ENCODE measurements around the gene TM2D3. TPM values are rescaled to one million over a fixed set of nuclear protein-coding genes. Genes with fewer than 3 reads are reported as not detected.

TM2D3 gene
- total and polyA plus RNA-seq, 4 donors, result 40.2 to 68.1 (median 44.6) TPM

DNA sequence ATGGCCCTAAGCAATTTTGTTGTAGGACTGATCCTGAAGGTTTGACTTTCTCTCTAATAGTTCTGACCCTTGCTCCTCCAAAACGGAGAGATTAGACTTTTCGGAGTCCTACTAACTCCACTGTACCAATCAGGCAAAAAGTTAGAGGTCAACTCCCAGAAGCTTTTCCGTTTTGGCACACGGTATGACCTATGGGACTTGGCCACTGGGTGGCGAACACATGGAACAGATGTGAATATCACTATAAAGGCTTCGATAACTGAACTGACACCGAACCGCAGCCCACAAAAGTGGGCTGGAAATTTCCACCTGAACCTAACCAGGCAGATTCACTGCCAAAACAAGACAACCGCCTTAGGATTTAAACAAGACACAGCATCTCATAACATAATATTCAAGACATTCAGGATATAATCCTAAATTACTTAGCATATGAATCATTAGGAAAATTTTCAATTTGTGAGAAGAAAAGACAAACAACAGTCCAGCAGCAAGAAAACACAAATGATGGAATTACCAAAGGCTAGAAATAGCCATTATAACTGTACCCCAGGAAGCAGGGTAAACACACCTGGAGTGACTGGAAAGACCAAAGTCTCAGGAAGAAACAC, 12.2 kb upstream of the TM2D3 start:
- ATAC-seq (ENCODE audit: insufficient read depth, low FRiP score), result no peak

DNA sequence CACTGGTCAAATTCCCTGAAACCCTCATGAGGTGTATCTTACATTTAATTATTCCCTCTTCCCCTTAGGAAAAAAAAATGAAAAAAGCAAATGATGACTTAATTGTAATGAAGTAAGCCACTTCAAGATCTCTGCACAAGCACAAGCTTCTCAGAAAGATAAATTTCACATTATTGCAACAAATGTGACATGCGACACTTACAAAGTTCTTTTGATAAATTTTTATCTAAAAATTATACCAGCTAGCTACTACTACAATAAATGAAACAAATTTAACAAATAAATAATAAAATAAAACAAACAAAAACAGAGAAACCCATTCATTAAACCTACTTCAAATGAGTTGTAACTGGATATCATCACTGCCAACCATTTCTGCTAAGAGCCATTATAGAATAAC, 10.0 kb upstream of the TM2D3 start:
- TF ChIP-seq, protein P1, sequence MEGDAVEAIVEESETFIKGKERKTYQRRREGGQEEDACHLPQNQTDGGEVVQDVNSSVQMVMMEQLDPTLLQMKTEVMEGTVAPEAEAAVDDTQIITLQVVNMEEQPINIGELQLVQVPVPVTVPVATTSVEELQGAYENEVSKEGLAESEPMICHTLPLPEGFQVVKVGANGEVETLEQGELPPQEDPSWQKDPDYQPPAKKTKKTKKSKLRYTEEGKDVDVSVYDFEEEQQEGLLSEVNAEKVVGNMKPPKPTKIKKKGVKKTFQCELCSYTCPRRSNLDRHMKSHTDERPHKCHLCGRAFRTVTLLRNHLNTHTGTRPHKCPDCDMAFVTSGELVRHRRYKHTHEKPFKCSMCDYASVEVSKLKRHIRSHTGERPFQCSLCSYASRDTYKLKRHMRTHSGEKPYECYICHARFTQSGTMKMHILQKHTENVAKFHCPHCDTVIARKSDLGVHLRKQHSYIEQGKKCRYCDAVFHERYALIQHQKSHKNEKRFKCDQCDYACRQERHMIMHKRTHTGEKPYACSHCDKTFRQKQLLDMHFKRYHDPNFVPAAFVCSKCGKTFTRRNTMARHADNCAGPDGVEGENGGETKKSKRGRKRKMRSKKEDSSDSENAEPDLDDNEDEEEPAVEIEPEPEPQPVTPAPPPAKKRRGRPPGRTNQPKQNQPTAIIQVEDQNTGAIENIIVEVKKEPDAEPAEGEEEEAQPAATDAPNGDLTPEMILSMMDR (IDR thresholded peaks at IDR 0.05; ENCODE audit: control extremely low read depth, extremely low read depth), result no peak
- Histone ChIP-seq H3K27ac (ENCODE audit: low read depth in 1 of 2, low read length in 1 of 2) (no peak overlapping the region), H3K4me3 (no peak overlapping the region), H3K36me3 (ENCODE audit: control insufficient read depth in 4 of 4, insufficient read depth in 4 of 4, low read length in 4 of 4) (peaks cover 3 to 20% (median 6%) of the 10 kb centered on the region in 4 donors), H3K9me3 (ENCODE audit: control insufficient read depth in 4 of 4, insufficient read depth in 3 of 4, low read length in 3 of 4) (peaks cover 0 to 2% (median 1%) of the 10 kb centered on the region in 4 donors), H3K4me1 (ENCODE audit: control insufficient read depth in 5 of 5, insufficient read depth in 5 of 5, low read length in 5 of 5) (peaks cover 0 to 6% (median 3%) of the 10 kb centered on the region in 5 donors), H3K27me3 (ENCODE audit: control insufficient read depth in 3 of 3, insufficient read depth in 3 of 3, low read length in 2 of 3) (no peaks in the 10 kb centered on the region), H3K9ac (ENCODE audit: insufficient read depth in 1 of 2, low read length in 2 of 2) (no peak overlapping the region)
- 93 to 97% methylated on average over 1 of the region's 1 CpG for WGBS, 2 donors
- DNase-seq (no peak), ATAC-seq (ENCODE audit: insufficient read depth, low FRiP score) (no peak)

More for the DNA sequence above, 12.2 kb upstream of the TM2D3 start:
- H3K27me3 ChIP-seq (ENCODE audit: control insufficient read depth in 3 of 3, insufficient read depth in 3 of 3, low read length in 2 of 3), result no peaks in the 10 kb centered on the region
- 85 to 90% methylated on average over 9 of the region's 9 CpGs for WGBS, 2 donors
- no peak overlapping the region for H3K9ac ChIP-seq (ENCODE audit: insufficient read depth in 1 of 2, low read length in 2 of 2)
- H3K4me3 ChIP-seq, result no peak overlapping the region
- TF ChIP-seq, protein P1 (IDR thresholded peaks at IDR 0.05; ENCODE audit: control extremely low read depth, extremely low read depth), result no peak
- no peak overlapping the region for H3K27ac ChIP-seq (ENCODE audit: low read depth in 1 of 2, low read length in 1 of 2)
- peaks cover 0 to 6% (median 0%) of the 10 kb centered on the region in 5 donors for H3K4me1 ChIP-seq (ENCODE audit: control insufficient read depth in 5 of 5, insufficient read depth in 5 of 5, low read length in 5 of 5)
- peaks cover 3 to 23% (median 9%) of the 10 kb centered on the region in 4 donors for H3K36me3 ChIP-seq (ENCODE audit: control insufficient read depth in 4 of 4, insufficient read depth in 4 of 4, low read length in 4 of 4)
- peaks cover 0 to 2% (median 0%) of the 10 kb centered on the region in 4 donors for H3K9me3 ChIP-seq (ENCODE audit: control insufficient read depth in 4 of 4, insufficient read depth in 3 of 4, low read length in 3 of 4)
- no peak for DNase-seq

DNA sequence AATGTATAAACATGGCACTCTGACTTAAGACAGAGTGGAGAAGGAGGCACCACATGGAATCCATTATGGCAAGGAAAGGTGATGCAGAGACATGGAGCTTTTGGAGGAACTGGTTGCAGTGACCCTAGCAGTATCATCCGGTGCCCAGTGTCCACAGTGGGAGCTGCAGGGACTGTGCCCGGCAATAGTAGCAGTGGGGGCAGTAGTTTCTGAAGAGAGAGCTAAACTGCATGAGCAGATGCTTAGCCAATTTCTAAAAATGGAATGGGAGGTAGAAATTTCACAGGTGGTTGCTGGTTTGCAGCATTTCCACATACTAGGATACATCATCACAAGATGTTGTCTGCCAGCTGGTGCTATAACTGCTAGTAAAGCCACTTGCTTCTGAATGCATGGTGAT, 7.8 kb upstream of the TM2D3 start:
- DNase-seq, result no peak
- no peaks in the 10 kb centered on the region for H3K27me3 ChIP-seq (ENCODE audit: control insufficient read depth in 3 of 3, insufficient read depth in 3 of 3, low read length in 2 of 3)
- no peak overlapping the region for H3K27ac ChIP-seq (ENCODE audit: low read depth in 1 of 2, low read length in 1 of 2)
- H3K9ac ChIP-seq (ENCODE audit: insufficient read depth in 1 of 2, low read length in 2 of 2), result no peak overlapping the region
- peaks cover 3 to 20% (median 11%) of the 10 kb centered on the region in 4 donors for H3K36me3 ChIP-seq (ENCODE audit: control insufficient read depth in 4 of 4, insufficient read depth in 4 of 4, low read length in 4 of 4)
- TF ChIP-seq, protein P1 (IDR thresholded peaks at IDR 0.05; ENCODE audit: control extremely low read depth, extremely low read depth), result no peak
- no peak for ATAC-seq (ENCODE audit: insufficient read depth, low FRiP score)
- peaks cover 0 to 4% (median 3%) of the 10 kb centered on the region in 5 donors for H3K4me1 ChIP-seq (ENCODE audit: control insufficient read depth in 5 of 5, insufficient read depth in 5 of 5, low read length in 5 of 5)
- H3K4me3 ChIP-seq, result no peak overlapping the region
- 98 to 100% methylated on average over 2 of the region's 2 CpGs for WGBS, 2 donors
- H3K9me3 ChIP-seq (ENCODE audit: control insufficient read depth in 4 of 4, insufficient read depth in 3 of 4, low read length in 3 of 4), result peaks cover 0 to 2% (median 0%) of the 10 kb centered on the region in 4 donors

Measured in lung (tissue), 12 donors.